ENCODE data around the gene LAGE3.
"Not testable (repeated sequence)": the region's sequence is repeated elsewhere in the genome, so short reads cannot be mapped to it uniquely, and the experiment has no call there.

Gene LAGE3

GRCh38 chrX:154501423-154501822 lies 22.3 kb upstream of the LAGE3 start:
- H3K9me3 ChIP-seq (ENCODE audit: control insufficient read depth, insufficient read depth, low read depth, low read length); H3K36me3 ChIP-seq (ENCODE audit: control insufficient read depth in 2 of 2, insufficient read depth in 1 of 2, low read length in 2 of 2); H3K27ac ChIP-seq (ENCODE audit: extremely low read depth, low read depth, low read length); POLR2A ChIA-PET; H3K4me1 ChIP-seq (ENCODE audit: control insufficient read depth, insufficient read depth, low read length); H3K4me3 ChIP-seq (ENCODE audit: low read depth, low read length): not testable (repeated sequence)
- CTCF ChIA-PET = interaction anchor here (0.7 to 1.2 kb wide), 3 partner anchors 14 to 16 kb away, joined by 3 to 5 read pairs (median 3); no protein-coding TSS in a partner anchor
- TF ChIP-seq KLF1 (tag by site-specific recombination; IDR thresholded peaks at IDR 0.05) = peak; percentile 56; the same call in 1 of the 2 replicates

GRCh38 chrX:154496591-154497137 lies 17.6 kb upstream of the LAGE3 start:
- CTCF ChIA-PET; H3K4me3 ChIP-seq (ENCODE audit: low read depth, low read length): not testable (repeated sequence)

GRCh38 chrX:154495472-154495922 lies 16.4 kb upstream of the LAGE3 start:
- no peaks in the 10 kb centered on the region; the same call in 1 of the 2 replicates for H3K9me3 ChIP-seq (ENCODE audit: control insufficient read depth, insufficient read depth, low read depth, low read length)
- no peak for TF ChIP-seq ZNF785 (tag by site-specific recombination; IDR thresholded peaks at IDR 0.05)
- no peak for TF ChIP-seq ZBTB21 (tag by site-specific recombination; IDR thresholded peaks at IDR 0.05)
- TF ChIP-seq, protein P1, sequence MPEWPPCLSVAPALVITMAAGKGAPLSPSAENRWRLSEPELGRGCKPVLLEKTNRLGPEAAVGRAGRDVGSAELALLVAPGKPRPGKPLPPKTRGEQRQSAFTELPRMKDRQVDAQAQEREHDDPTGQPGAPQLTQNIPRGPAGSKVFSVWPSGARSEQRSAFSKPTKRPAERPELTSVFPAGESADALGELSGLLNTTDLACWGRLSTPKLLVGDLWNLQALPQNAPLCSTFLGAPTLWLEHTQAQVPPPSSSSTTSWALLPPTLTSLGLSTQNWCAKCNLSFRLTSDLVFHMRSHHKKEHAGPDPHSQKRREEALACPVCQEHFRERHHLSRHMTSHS (tag by site-specific recombination; IDR thresholded peaks at IDR 0.05) = no peak

More at GRCh38 chrX:154496591-154497137, 17.6 kb upstream of the LAGE3 start:
- not testable (repeated sequence) for H3K4me1 ChIP-seq (ENCODE audit: control insufficient read depth, insufficient read depth, low read length); H3K36me3 ChIP-seq (ENCODE audit: control insufficient read depth in 2 of 2, insufficient read depth in 1 of 2, low read length in 2 of 2); H3K27ac ChIP-seq (ENCODE audit: extremely low read depth, low read depth, low read length); H3K9me3 ChIP-seq (ENCODE audit: control insufficient read depth, insufficient read depth, low read depth, low read length)
- TF ChIP-seq, protein P2, sequence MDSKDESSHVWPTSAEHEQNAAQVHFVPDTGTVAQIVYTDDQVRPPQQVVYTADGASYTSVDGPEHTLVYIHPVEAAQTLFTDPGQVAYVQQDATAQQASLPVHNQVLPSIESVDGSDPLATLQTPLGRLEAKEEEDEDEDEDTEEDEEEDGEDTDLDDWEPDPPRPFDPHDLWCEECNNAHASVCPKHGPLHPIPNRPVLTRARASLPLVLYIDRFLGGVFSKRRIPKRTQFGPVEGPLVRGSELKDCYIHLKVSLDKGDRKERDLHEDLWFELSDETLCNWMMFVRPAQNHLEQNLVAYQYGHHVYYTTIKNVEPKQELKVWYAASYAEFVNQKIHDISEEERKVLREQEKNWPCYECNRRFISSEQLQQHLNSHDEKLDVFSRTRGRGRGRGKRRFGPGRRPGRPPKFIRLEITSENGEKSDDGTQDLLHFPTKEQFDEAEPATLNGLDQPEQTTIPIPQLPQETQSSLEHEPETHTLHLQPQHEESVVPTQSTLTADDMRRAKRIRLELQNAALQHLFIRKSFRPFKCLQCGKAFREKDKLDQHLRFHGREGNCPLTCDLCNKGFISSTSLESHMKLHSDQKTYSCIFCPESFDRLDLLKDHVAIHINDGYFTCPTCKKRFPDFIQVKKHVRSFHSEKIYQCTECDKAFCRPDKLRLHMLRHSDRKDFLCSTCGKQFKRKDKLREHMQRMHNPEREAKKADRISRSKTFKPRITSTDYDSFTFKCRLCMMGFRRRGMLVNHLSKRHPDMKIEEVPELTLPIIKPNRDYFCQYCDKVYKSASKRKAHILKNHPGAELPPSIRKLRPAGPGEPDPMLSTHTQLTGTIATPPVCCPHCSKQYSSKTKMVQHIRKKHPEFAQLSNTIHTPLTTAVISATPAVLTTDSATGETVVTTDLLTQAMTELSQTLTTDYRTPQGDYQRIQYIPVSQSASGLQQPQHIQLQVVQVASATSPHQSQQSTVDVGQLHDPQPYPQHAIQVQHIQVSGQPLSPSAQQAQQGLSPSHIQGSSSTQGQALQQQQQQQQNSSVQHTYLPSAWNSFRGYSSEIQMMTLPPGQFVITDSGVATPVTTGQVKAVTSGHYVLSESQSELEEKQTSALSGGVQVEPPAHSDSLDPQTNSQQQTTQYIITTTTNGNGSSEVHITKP (tag by site-specific recombination; IDR thresholded peaks at IDR 0.05) = peak; percentile 64
- POLR2A ChIA-PET = interaction anchor here (0.7 to 1.1 kb wide), 2 partner anchors 10 to 126 kb away, joined by 3 to 4 read pairs; partner anchors contain the start of gene UBL4A

GRCh38 chrX:154494715-154495114 lies 15.6 kb upstream of the LAGE3 start:
- Histone ChIP-seq H3K9me3 (ENCODE audit: control insufficient read depth, insufficient read depth, low read depth, low read length) (no peaks in the 10 kb centered on the region; the same call in 1 of the 2 replicates), H3K4me1 (ENCODE audit: control insufficient read depth, insufficient read depth, low read length) (no peaks in the 10 kb centered on the region; the same call in 1 of the 2 replicates), H3K27ac (ENCODE audit: extremely low read depth, low read depth, low read length) (no peak overlapping the region), H3K36me3 (ENCODE audit: control insufficient read depth in 2 of 2, insufficient read depth in 1 of 2, low read length in 2 of 2) (no peaks in the 10 kb centered on the region), H3K4me3 (ENCODE audit: low read depth, low read length) (no peak overlapping the region)
- ChIA-PET POLR2A (no interaction called here), CTCF (interaction anchor here (0.6 kb wide), 1 partner anchor 763 kb away, joined by 4 read pairs; no protein-coding TSS in a partner anchor)
- TF ChIP-seq ZNF624 (tag by site-specific recombination; IDR thresholded peaks at IDR 0.05) = no peak
- no peak for TF ChIP-seq RBAK (tag by site-specific recombination; IDR thresholded peaks at IDR 0.05)
- TF ChIP-seq ZNF174 (tag by site-specific recombination; IDR thresholded peaks at IDR 0.05) = no peak
- peak; percentile 61; the same call in 1 of the 2 replicates for TF ChIP-seq ZNF121 (tag by site-specific recombination; IDR thresholded peaks at IDR 0.05)
- TF ChIP-seq ZBTB48 (tag by site-specific recombination; IDR thresholded peaks at IDR 0.05) = no peak
- TF ChIP-seq ZNF423 (tag by site-specific recombination; IDR thresholded peaks at IDR 0.05) = no peak
- TF ChIP-seq, protein P3, sequence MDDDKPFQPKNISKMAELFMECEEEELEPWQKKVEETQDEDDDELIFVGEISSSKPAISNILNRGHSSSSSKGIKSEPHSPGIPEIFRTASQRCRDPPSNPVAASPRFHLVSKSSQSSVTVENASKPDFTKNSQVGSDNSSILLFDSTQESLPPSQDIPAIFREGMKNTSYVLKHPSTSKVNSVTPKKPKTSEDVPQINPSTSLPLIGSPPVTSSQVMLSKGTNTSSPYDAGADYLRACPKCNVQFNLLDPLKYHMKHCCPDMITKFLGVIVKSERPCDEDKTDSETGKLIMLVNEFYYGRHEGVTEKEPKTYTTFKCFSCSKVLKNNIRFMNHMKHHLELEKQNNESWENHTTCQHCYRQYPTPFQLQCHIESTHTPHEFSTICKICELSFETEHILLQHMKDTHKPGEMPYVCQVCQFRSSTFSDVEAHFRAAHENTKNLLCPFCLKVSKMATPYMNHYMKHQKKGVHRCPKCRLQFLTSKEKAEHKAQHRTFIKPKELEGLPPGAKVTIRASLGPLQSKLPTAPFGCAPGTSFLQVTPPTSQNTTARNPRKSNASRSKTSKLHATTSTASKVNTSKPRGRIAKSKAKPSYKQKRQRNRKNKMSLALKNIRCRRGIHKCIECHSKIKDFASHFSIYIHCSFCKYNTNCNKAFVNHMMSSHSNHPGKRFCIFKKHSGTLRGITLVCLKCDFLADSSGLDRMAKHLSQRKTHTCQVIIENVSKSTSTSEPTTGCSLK (tag by site-specific recombination; IDR thresholded peaks at IDR 0.05) = no peak
- TF ChIP-seq, protein P4, sequence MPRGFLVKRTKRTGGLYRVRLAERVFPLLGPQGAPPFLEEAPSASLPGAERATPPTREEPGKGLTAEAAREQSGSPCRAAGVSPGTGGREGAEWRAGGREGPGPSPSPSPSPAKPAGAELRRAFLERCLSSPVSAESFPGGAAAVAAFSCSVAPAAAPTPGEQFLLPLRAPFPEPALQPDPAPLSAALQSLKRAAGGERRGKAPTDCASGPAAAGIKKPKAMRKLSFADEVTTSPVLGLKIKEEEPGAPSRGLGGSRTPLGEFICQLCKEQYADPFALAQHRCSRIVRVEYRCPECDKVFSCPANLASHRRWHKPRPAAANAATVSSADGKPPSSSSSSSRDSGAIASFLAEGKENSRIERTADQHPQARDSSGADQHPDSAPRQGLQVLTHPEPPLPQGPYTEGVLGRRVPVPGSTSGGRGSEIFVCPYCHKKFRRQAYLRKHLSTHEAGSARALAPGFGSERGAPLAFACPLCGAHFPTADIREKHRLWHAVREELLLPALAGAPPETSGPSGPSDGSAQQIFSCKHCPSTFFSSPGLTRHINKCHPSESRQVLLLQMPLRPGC (tag by site-specific recombination; IDR thresholded peaks at IDR 0.05) = no peak
- no peak for TF ChIP-seq ZNF114 (tag by site-specific recombination; IDR thresholded peaks at IDR 0.05)

More at GRCh38 chrX:154495472-154495922, 16.4 kb upstream of the LAGE3 start:
- Histone ChIP-seq H3K27ac (ENCODE audit: extremely low read depth, low read depth, low read length) (no peak overlapping the region), H3K4me3 (ENCODE audit: low read depth, low read length) (no peak overlapping the region), H3K36me3 (ENCODE audit: control insufficient read depth in 2 of 2, insufficient read depth in 1 of 2, low read length in 2 of 2) (no peaks in the 10 kb centered on the region), H3K4me1 (ENCODE audit: control insufficient read depth, insufficient read depth, low read length) (no peaks in the 10 kb centered on the region)
- CTCF ChIA-PET = interaction anchor here (0.6 kb wide), 1 partner anchor 764 kb away, joined by 4 read pairs; no protein-coding TSS in a partner anchor
- POLR2A ChIA-PET = interaction anchor here (0.6 to 1.1 kb wide), 2 partner anchors 18 to 124 kb away, joined by 3 to 4 read pairs; no protein-coding TSS in a partner anchor

Measured in HEK293 (cell line).